PC-3 (cell line): ENCODE measurements around the gene TRPT1.

Source experiments
- CTCF ChIP-seq: fragments of 300-600 bp; sonication (generic); conservative IDR thresholded peaks from 2 replicates; pipeline ENCODE4 v1.5.1; 2017; ENCODE audit warnings: antibody characterized with exemption, low read depth, mild to moderate bottlenecking, low read length
- EZH2phosphoT487 ChIP-seq: fragments of 300-600 bp; sonication (generic); IDR thresholded peaks from 2 replicates; pipeline ENCODE4 v1.6.1; 2018; ENCODE audit warnings: mild to moderate bottlenecking, antibody characterized with exemption, low read length, borderline replicate concordance

GRCh38 chr11:64265176-64266160 lies 39.5 kb upstream of the TRPT1 start:
- TF ChIP-seq CTCF (no peak), EZH2phosphoT487 (no peak)
